SIG-M5 treated with dmso at 0.1 percent for 504 hours (cell line): ENCODE measurements around the gene CELF5.

Experiments used
- DNase-seq: peaks from one replicate; lab custom pipeline; 2025; ENCODE audit not compliant: unreplicated experiment; lab: John Stamatoyannopoulos, UW

CELF5 gene

DNA sequence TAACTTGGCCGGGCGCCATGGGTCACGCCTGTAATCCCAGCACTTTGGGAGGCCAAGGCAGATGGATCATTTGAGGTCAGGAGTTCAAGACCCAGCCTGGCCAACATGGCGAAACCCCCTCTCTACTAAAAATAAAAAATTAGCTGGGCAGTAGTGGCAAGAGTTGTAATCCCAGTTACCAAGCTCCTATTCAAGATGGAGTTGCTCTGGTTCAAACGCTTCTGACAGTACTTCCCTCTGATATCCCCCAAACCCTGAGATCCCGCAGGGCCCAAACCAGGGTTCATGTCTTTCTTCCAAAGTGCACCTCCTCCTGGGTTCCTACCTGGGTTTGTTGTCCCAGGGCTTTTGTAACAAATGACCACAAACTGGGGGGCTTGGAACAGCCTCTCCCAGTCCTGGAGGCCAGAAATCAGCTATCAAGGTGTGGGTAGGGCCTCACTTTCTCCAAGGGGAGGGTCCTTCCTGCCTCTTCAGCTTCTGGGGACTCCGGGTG is 13.7 kb downstream of the CELF5 start:
- DNase-seq = no peak

DNA sequence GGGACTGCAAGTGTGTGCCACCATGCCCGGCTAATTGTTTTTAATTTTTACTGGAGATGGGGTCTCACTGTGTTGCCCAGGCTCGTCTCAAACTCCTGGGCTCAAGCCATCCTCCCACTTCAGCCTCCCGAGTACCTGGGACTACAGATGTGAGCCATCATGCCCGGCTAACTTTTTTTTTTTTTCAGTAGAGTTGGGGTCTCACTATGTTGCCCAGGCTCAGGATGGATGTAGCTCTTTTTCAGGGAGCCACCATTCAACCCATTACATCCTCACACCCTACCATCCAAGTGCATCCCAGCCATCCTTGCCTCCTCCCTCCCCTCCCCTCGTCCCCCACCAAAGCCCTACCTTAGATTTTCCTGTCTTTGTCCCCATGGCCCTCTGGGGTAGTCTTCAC is 14.9 kb downstream of the CELF5 start:
- DNase-seq = no peak

DNA sequence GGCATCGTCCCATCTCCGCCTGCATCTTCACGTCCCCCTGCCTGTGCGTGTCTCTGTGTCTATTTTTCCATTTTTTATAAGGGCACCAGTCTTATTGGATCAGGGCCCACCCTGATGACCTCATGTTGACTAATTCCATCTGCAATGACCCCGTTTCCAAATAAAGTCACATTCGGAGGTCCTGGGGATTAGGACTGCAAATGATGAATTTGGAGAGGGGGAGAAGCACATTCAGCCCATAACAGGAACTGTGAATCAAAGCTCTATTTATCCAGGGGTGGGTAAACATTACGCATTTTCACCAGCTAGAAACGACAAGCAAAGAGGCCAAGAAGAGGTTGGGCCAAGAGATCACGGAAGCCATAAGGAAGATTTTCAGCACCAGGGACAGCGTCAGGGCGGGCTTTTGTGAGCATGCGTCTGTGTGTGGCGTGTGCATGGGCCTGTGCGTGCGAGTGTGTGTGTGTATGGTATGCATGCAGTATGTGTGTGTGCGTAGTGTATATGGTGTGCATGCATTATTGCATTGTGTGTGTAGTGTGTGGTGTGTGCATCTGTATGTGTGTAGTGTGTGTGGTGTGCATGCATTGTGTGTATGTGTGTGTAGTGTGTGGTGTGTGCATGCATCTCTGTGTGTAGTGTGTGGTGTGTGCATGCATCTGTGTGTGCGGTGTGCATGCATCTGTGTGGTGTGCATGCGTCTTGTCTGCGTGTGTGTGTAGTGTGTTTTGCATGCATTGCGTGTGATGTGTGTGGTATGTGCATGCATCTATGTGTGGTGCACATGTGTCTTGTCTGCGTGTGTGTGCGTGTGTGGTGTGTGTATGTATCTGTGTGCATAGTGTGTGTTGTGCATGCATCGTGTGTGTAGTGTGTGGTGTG is 19.6 kb downstream of the CELF5 start:
- peak; percentile 66 for DNase-seq

DNA sequence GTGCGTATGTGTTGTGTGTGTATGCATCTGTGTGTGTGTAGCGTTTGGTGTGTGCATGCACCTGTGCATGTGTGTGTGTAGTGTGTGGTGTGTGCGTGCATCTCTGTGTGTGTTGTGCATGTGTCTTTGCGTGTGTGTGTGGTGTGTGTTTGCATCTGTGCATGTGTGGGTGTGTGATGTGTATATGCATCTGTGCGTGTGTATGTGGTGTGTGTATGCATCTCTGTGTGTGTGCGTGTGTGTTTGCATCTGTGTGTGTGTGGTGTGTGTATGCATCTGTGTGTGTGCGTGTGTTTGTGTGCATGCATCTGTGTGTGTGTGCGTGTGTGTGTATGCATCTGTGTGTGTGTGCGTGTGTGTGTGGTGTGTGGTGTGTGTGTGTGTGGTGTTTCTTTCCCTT is 20.6 kb downstream of the CELF5 start:
- no peak for DNase-seq

DNA sequence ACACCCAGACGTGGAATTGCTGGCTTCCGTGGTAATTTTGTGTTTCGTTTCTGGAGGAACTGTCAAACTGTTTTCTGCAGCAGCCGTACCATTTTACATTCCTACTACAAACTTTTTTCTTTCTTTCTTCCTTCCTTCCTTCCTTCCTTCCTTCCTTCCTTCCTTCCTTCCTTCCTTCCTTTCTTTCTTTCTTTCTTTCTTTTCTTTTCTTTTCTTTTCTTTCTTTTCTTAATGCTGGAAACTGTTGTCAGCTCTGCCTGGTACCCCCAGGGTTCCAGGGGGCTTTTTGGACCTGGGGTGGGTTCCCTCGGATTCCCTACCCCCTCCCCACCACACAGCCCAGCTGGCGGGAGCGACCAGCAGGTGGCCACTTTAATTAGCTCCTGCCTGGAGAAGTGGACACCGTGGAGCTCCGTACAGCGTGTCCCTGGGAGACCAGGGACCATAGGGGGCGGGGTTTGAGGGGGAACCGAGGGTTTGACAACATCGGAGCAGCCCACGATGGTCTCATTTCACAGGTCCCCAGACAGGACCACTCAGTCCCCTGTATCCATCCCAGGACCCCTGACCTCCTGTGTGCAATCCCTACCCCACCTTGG is 24.4 kb downstream of the CELF5 start:
- DNase-seq = no peak

DNA sequence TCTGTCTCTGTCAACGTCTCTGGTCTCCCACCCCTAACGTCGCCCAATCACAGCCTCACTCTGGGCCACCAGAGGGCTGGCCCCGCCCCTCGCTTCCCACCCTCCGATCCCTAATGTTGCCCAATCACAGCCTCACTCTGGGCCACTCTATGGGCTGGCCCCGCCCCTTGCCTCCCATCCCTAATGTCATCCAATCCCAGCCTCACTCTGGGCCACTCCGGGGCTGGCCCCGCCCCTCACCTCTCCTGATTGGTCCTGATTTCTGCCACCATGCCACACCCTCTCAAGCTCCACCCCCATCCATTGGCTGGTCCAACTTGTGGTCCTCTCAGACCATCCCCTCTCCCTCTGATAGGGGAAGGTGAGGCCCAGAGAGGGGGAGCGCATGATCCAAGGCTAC is 24.9 kb downstream of the CELF5 start:
- no peak for DNase-seq

DNA sequence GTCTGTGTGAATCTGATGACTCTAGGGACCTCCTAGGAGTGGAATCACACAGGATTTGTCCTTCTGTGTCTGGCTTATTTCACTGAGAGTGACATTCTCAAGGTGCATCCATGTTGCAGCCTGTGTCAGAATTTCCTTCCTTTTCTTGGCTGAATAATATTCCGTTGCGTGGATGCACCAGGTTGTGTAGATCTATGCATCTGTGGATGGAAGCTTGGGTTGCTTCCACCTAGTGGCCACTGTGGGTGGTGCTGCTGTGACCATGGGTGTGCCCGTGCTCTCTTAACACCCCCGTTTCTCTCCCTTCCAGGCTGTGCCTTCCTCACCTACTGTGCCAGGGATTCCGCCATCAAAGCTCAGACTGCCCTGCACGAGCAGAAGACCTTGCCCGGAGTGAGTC is 26.2 kb downstream of the CELF5 start:
- no peak for DNase-seq

DNA sequence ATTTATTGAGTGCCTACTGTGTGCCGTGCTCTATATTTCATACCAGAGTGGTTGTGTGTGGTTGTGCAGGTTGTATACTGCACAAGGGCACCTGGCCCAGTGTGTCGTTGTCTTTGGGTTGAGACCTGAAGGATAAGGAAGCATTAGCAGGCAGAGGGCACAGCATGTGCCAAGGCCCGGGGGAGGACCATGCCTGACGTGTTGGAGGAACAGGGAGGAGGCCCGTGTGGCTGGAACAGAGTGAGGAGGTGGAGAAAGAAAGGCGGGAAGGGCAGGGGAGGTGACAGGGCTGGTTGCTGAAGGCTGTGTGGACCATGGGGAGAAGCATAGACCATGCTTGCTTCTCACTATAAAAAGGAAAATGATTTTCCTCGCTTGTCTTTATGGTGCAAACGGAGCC is 26.8 kb downstream of the CELF5 start:
- no peak for DNase-seq

DNA sequence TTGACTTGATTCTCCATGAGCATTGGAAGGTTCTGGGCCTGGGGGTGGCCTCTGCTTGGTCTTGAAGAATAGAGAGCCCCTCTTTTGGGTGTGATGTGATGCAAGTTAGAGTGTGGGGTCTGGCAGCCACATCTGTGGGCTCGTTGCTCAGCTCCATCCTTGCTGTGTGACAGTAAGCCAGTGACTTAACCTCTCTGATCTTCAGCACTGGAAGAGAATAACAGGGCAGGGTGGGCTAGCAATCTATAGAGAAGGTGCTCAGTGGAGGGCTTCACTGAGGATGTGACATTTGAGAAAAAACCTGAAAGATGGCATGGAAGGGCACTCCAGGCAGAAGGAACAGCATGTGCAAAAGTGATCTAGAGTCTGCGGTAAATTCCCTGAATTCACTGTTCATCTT is 28.2 kb downstream of the CELF5 start:
- DNase-seq = no peak

DNA sequence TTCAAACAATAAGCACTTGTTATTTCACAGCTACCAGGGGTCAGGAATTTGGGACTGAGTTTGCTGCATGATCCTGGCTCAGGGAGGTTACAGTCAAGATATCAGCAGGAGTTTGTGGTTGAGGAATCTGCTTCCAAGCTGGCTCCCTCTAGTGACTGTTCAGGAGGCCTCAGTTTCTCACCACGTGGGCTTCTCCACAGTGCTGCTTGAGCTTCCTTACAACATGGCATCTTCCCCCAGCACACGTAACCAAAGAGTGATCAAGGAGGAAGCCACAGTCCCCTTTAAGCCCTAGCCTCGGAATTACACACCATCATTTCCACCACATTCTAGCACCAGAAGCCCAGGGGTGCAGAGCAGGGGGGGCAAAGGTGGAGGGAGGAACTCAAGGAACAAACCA is 28.8 kb downstream of the CELF5 start:
- DNase-seq = no peak

DNA sequence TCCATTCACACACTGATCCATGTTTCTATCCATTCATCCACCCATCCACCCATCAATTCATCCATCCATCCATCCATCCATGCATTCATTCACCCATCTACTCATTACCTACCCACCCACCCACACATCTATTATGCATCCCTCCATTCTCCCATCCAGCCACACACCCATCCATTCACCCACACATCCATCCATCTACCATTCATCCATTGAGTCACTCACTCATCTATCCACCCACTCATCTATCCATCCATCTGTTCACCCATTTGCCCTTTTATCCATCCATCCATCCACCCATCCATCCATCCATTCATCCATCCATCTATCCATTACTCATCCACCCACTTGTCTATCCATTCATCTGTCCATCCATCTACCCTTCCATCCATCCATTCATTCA is 30.1 kb downstream of the CELF5 start:
- DNase-seq = no peak

DNA sequence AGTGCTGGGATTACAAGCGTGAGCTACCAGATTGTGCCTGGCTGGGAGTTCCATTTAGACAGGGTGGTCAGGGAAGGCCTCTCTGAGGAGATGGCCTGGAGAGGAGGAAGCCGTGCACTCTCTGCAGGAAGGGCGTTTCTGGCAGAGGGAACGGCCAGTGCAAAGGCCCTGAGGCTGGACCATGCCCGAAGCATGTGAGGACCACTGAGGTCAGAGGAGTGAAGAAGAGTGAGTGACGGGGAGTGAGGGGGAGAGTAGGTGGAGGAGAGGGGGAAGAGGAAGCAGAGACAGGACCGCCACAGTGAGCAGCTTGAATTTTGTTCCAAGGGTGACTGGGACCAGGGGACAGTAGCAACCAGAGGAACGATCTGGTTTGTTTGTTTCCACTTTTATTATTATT is 32.6 kb downstream of the CELF5 start:
- DNase-seq = no peak

DNA sequence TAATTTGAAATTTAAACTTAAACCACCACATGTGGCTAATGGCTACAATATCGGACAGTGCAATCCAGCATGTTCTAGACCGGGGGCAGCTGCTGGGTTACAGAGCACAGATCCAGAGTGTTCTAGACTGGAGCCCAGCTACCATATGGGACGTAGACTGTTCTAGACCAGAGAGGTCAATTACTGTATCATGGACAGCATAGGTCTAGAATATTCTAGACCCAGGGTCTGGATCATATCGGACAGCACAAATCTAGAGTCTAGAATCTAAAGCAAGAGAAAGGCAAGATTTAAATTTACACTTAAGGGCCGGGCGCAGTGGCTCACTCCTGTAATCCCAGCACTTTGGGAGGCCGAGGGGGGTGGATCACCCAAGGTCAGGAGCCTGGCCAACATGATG is 37.9 kb downstream of the CELF5 start:
- no peak for DNase-seq

DNA sequence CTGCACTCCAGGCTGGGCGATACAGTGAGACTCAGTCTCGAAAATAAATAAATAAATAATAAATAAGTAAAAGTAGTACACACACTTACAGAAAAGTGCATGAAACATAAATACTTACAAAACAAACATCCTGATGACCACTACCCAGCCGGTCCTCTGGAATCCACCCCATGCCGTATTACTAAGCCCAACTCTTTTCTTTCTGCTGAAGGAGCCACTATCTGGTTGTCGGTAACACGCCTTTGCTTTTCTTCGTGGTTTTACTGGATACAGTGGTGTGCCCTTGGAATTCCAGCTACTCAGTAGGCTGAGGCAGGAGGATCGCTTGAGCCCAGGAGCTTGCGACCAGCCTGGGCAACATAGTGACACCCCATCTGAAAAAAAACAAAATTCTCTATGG is 39.4 kb downstream of the CELF5 start:
- DNase-seq = no peak

DNA sequence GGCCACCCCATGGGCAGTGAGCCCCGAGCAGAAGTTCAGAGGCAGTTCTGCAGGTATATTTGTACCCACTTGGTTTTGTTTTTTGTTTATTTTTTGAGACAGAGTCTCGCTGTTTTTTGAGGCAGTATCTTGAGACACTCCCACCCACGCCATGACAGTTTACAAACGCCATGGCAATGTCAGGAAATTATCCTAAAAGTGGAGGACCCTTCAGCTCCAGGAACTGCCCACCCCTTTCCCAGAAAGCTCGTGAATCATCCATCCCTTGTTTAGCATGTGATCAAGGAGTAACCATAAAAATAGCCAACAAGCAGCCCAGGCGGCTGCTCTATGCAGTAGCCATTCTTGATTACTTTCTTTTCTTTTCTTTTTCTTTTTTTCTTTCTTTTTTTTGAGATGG is 41.0 kb downstream of the CELF5 start:
- no peak for DNase-seq

DNA sequence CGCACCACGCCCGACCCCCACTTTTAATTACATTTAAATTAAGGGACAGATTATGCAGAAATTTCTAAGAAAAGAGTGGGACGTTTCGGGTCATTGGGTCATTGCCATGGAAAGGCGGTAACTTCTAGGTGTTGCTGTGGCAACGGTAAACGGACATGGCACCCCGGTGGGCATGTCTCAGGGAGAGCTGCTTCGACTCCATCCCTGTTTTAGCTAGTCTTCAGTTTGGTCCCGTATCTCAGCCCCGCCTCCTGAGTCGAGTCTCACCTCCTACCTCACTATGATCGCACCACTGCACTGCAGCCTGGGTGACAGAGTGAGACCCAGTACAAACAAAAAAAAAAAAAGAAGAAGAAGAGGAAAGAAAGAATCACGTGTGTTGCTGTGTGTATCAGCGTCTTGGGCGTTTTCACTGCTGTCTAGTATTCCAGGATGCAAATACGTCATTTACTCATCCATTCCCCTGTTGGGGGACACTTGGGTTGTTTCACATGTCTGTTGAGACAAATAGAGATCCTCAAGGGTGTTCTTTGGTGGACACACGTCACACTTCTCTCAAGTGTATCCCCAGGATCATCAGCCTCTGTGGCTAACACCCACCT is 41.7 kb downstream of the CELF5 start:
- DNase-seq = no peak

DNA sequence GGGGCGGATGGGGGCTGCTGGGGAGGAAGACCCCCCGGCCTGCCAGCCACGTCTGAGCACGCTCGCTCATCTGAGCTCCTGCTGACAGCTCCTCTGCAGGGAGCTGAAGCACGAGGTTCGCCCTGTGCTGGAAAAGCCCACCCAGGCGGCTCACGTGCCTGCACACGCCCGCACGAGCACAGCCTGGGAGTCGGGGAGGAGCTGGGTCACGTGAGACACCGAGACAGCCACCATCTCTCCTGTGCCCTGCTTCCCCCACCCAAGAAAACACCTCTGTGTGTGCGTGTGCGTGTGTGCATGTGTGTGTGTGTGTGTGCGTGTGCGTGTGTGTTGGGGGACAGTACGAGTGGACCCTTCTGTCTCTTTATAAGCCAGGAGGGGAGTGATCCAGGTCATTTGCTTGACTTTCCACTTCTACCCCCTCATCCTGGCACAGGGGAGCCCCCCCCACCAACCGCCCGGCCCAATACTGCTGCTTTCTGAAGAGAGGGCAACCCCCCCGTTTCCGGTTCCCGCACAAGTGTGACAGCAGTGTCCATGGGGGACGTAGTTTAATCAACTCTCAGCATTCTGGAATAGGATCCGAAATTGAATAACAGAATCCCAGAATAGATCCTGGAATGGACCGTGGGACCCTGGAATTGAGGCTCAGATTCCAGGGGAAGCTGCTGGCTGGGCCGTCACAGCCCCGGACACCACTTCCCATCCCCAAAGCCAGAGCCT is 42.5 kb downstream of the CELF5 start:
- DNase-seq = no peak

DNA sequence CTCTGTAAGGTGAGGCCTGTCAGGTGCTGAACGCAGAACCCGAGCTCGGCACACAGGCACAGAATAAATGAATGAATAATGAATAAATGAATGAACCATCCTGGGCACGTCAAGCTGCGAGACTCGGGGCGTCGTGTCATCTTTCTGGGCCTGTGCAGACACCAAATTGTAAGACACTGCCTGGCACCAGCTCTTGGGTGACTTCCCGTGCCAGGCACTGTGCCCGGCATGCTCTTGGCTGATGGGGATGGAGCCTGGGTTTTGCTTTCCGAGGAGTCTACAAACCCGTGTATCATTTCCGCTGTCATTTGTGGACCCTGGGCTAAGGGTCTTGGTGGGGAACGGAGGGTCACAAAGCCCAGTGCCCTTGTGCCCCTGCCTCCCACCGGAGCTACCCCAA is 43.9 kb downstream of the CELF5 start:
- no peak for DNase-seq

DNA sequence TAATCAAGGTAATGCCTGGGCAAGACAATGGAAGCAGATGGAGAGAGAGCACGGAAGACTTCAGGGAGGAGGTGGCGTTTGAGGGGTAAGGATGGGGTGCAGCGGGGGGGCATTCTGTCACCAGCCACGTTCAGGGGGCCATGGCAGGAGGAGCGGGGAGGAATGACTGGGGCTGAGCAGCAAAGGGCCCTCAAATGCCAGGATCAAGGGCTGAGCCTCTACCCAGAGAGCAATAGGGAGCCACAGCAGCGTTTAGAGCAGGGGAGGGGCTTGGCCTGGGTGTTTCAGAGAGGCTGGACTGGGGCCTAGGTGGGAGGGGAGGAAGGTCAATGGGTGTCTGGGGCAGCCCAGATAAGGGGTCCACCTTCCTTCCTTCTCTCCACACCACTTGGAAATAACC is 44.3 kb downstream of the CELF5 start:
- no peak for DNase-seq

DNA sequence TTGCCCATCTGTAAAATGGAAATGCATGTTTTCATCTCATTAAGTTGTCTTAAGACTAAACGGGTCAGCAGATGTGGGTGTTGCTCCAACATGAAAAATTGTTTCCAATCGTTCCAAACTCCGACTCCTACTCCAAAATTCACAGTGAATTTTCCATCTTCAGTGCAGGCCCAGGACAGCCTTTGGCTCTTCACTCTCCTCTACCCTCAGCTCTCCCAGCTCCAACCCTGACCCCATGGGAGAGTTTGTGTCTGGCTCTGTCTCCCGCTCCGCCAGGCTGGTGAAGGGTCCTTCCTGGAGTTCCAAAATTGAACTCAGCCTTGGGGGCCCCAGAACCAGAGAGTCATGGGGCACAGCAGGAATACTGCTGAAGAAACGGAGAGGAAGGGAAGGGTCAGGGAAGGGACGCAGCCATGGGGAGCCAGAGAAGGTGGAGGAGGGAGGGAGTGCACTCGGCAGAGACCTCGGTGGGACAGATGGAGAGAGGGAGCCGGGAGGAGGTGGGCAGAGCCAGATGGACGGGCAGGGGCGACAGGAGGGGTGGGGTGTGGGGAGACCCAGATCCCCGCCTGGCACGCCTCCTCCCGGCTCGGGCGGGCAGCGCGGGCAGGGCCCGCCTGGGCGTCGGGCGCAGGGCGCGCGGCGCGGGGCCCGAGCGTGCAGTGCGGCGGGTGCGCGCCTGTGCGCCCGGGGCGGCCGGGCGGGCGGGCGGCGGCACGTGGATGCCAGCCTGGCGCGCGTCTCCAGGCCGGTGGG is 45.6 kb downstream of the CELF5 start:
- no peak for DNase-seq

DNA sequence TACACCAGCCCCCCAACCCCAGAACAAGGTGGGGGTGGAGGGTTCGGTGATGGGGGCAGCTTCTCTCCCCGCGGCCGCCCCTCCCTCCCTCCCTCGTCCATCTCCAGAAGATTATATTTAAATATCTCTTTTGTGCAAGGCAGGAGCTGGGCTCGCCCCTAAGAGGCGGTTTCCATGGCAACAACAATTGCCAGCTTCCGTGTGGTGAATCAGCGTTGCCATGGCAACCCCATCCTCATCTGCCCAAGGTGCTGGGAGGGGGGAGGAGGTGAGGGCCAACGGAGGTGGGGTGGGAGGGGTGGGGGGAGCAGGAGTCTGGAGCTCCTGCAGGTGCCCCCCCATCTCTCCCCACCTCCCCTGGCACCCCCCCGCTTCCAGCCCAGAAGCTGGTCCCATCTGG is 46.4 kb downstream of the CELF5 start:
- DNase-seq = peak; percentile 18
